K562 (cell line): ENCODE data around the gene DAGLA. TPM values are rescaled to one million over a fixed set of nuclear protein-coding genes. Genes with fewer than 3 reads are reported as not detected.

ENCODE experiments used
- ATAC-seq: fragments of 200-7000 bp; cut with Tn5 transposase; 3 replicates; pipeline ENCODE4 v1.9.1; 2020; ENCODE audit warnings: moderate library complexity
- BruUV-seq: library from RNA; stranded (reverse); fragments of 400-500 nt; replicated peaks from 2 replicates; lab custom pipeline; 2021; lab: Mats Ljungman, UMichigan
- CTCF ChIA-PET: fragments of 300-600 bp; formaldehyde crosslinking; extraction: SDS; loops from one replicate; lab custom pipeline; 2021; ENCODE audit warnings: low intra/inter-chr PET ratio; lab: Yijun Ruan, JAX
- POLR2A ChIA-PET: fragments of 300-600, 350-650 bp; sonication (Branson Sonifier 250); formaldehyde crosslinking; extraction: SDS; loops from one replicate; lab custom pipeline; 2021; ENCODE audit warnings: antibody characterized with exemption, inconsistent platforms; lab: Yijun Ruan, JAX
- DNase-seq, 4 experiments: peaks; one replicate each; pipeline versions ENCODE4 v3.0.0 to v3.0.0-alpha.2; 2011 to 2018; ENCODE audit warnings: low spot score in 3 of 4, mixed read lengths in 3 of 4; ENCODE audit errors: extremely low read depth in 1 of 4
- FAIRE-seq: peaks from 2 replicates; lab custom pipeline; 2011; peaks lifted over from hg19 to GRCh38; lab: Jason Lieb, UNC
- H2AFZ ChIP-seq: 2 replicates; pipeline ENCODE4 v1.6.0; 2011; ENCODE audit warnings: low read depth, low read length, control low read depth, inconsistent platforms
- H3K27ac ChIP-seq: fragments of 200-600 bp; 3 replicates; pipeline ENCODE4 v1.8.0; 2011; ENCODE audit warnings: low read depth, mild to moderate bottlenecking, control low read depth, inconsistent platforms, low read length, moderate library complexity, mixed read lengths; ENCODE audit errors: extremely low read depth
- H3K27me3 ChIP-seq, 2 experiments: fragments of 300-600 bp in 1 of 2; 2 replicates in 1 of 2; 3 replicates in 1 of 2; pipeline versions ENCODE4 v1.6.0 to v1.8.0; 2011; ENCODE audit warnings: inconsistent platforms in 2 of 2, low read length in 2 of 2, mild to moderate bottlenecking in 1 of 2, mixed read lengths in 1 of 2, moderate library complexity in 1 of 2; ENCODE audit not compliant: control insufficient read depth in 2 of 2, insufficient read depth in 2 of 2
- H3K36me3 ChIP-seq: fragments of 300-600 bp; 3 replicates; pipeline ENCODE4 v1.8.0; 2011; ENCODE audit warnings: mild to moderate bottlenecking, low read length, inconsistent platforms; ENCODE audit not compliant: control insufficient read depth, insufficient read depth
- H3K4me1 ChIP-seq, 2 experiments: fragments of 200-600 bp in 1 of 2; replicated peaks in 1 of 2; 2 replicates in 1 of 2; 3 replicates in 1 of 2; pipeline versions ENCODE4 v1.5.1 to v1.8.0; 2011; ENCODE audit warnings: inconsistent platforms in 2 of 2, low read length in 2 of 2, mild to moderate bottlenecking in 1 of 2, mixed read lengths in 1 of 2, moderate library complexity in 1 of 2; ENCODE audit not compliant: control insufficient read depth in 2 of 2, insufficient read depth in 2 of 2
- H3K4me2 ChIP-seq: 2 replicates; pipeline ENCODE4 v1.6.1; 2011; ENCODE audit warnings: low read length, control low read depth, inconsistent platforms, mixed read lengths; ENCODE audit not compliant: insufficient read depth
- H3K4me3 ChIP-seq: fragments of 200-600 bp; sonication (generic), shearing (Covaris generic); 2 replicates; pipeline ENCODE4 v1.5.1; 2016; ENCODE audit warnings: control low read depth, inconsistent platforms
- H3K79me2 ChIP-seq: fragments of 200-600 bp; 3 replicates; pipeline ENCODE4 v1.8.0; 2011; ENCODE audit warnings: low read length, inconsistent platforms; ENCODE audit not compliant: control insufficient read depth, insufficient read depth
- H3K9ac ChIP-seq, 2 experiments: 2 replicates each; pipeline versions ENCODE4 v1.6.0 to v1.6.1; 2011; ENCODE audit warnings: low read depth in 2 of 2, low read length in 2 of 2, control low read depth in 1 of 2, inconsistent platforms in 1 of 2, mild to moderate bottlenecking in 1 of 2, mixed read lengths in 1 of 2; ENCODE audit not compliant: insufficient read depth in 1 of 2
- H3K9me1 ChIP-seq: one replicate; pipeline ENCODE4 v1.6.0; 2011; ENCODE audit warnings: inconsistent platforms, mild to moderate bottlenecking, low read length, moderate library complexity; ENCODE audit not compliant: control insufficient read depth, insufficient read depth
- H3K9me3 ChIP-seq: replicated peaks from 2 replicates; pipeline ENCODE4 v1.5.1; 2011; ENCODE audit warnings: low read depth, low read length, inconsistent platforms; ENCODE audit not compliant: control insufficient read depth, insufficient read depth
- H4K20me1 ChIP-seq: replicated peaks from 2 replicates; pipeline ENCODE4 v1.6.1; 2011; ENCODE audit warnings: low read length, inconsistent platforms, mixed read lengths; ENCODE audit not compliant: control insufficient read depth, insufficient read depth
- BHLHE40 ChIP-seq: IDR thresholded peaks from 2 replicates; pipeline ENCODE4 v1.6.1; 2011; ENCODE audit warnings: low read length, improper control_type of control experiment
- FOXA3 ChIP-seq, 2 experiments: fragments of 450-650 bp in 1 of 2; sonication (generic) in 1 of 2; formaldehyde crosslinking; IDR thresholded peaks in 1 of 2; conservative IDR thresholded peaks in 1 of 2; 2 replicates each; pipeline versions ENCODE4 v1.4.0 to v1.8.0; 2020 to 2022; ENCODE audit warnings: mild to moderate bottlenecking in 2 of 2, missing genetic modification reagents in 1 of 2
- GTF2A2 ChIP-seq: IDR thresholded peaks from 2 replicates; pipeline ENCODE4 v1.6.1; 2016; ENCODE audit warnings: mild to moderate bottlenecking, missing genetic modification characterization, missing compliant biosample characterization
- HCFC1 ChIP-seq: IDR thresholded peaks from 2 replicates; pipeline ENCODE4 v1.6.1; 2012; ENCODE audit warnings: low read depth, low read length, improper control_type of control experiment
- LARP7 ChIP-seq: fragments of 450-650 bp; IDR thresholded peaks from 2 replicates; pipeline ENCODE4 v1.6.1; 2016
- POLR2G ChIP-seq: fragments of 200-400 bp; formaldehyde crosslinking; IDR thresholded peaks from 2 replicates; pipeline ENCODE4 v1.6.1; 2017; ENCODE audit warnings: low read depth, mild to moderate bottlenecking, antibody characterized with exemption, low read length, moderate library complexity
- TAF15 ChIP-seq: fragments of 200-400 bp; formaldehyde crosslinking; IDR thresholded peaks from 2 replicates; pipeline ENCODE4 v1.6.1; 2017; ENCODE audit warnings: mild to moderate bottlenecking, low read depth, low read length, moderate library complexity
- ZC3H4 ChIP-seq: sonication (generic); formaldehyde crosslinking; IDR thresholded peaks from 2 replicates; pipeline ENCODE4 v1.9.0; 2021; ENCODE audit warnings: missing genetic modification reagents, borderline replicate concordance
- ZNF668 ChIP-seq: fragments of 250-450 bp; sonication (Bioruptor Pico); IDR thresholded peaks from 2 replicates; pipeline ENCODE4 v1.8.0; 2022; ENCODE audit warnings: mild to moderate bottlenecking, inconsistent platforms
- WGBS: fragments of 100-300 bp; shearing (Covaris generic); methylation state at CpG from one replicate; pipeline ENCODE4 v1.1.6; 2016; ENCODE audit warnings: low coverage, mixed read lengths; ENCODE audit not compliant: insufficient coverage; ENCODE audit errors: missing lambda C conversion rate; 5-methylcytosine and 5-hydroxymethylcytosine counted together
- in situ Hi-C: fragments of 300-500 bp; cut with MboI; formaldehyde crosslinking; loops from 4 replicates; pipeline ENCODE4 v1.15.0; 2018; ENCODE audit warnings: inconsistent platforms, mixed read lengths
- intact Hi-C: fragments of 100-400 bp; cut with micrococcal nuclease; formaldehyde crosslinking; loops from 2 replicates; pipeline ENCODE4 v1.14.2; 2022
- polyA plus RNA-seq, 8 experiments: library from polyadenylated mRNA; depleted of rRNA in 4 of 8; stranded (reverse) in 5 of 8; unstranded in 3 of 8; fragments of >200 nt; fragmentation: Nextera tagmentation in 2 of 8; fragmentation: Illumina TruSeq in 1 of 8; extraction: Ambion mirVana in 2 of 8; extraction: Trizol in 1 of 8; gene quantifications; 2 replicates each; pipeline versions ENCODE4 v1.2.1 to v1.2.3, GENCODE V29; 2011 to 2014; ENCODE audit warnings: inconsistent platforms in 1 of 8, missing spikeins in 1 of 8
- total RNA-seq, 7 experiments: library from RNA; depleted of rRNA in 6 of 7; stranded (reverse); fragments of >200 nt in 6 of 7; fragmentation: Illumina TruSeq in 2 of 7; extraction: Trizol in 2 of 7; gene quantifications; 2 replicates each; pipeline versions ENCODE4 v1.2.1 to v1.2.3, GENCODE V29; 2011 to 2021; ENCODE audit warnings: low replicate concordance in 1 of 7
- TF ChIP-seq, protein P1 (sequence below): fragments of 450-650 bp; formaldehyde crosslinking; IDR thresholded peaks from 2 replicates; pipeline ENCODE4 v1.4.0; 2020; ENCODE audit warnings: mild to moderate bottlenecking, mixed read lengths
- TF ChIP-seq, protein P2 (sequence below), 3 experiments: IDR thresholded peaks in 2 of 3; conservative IDR thresholded peaks in 1 of 3; 2 replicates each; pipeline ENCODE4 v1.5.1; 2011 to 2012; ENCODE audit warnings: low read length in 3 of 3, mild to moderate bottlenecking in 3 of 3, control low read depth in 2 of 3, improper control_type of control experiment in 1 of 3, inconsistent platforms in 1 of 3, low read depth in 1 of 3, mixed read lengths in 1 of 3, moderate library complexity in 1 of 3; ENCODE audit not compliant: insufficient read depth in 2 of 3
- TF ChIP-seq, protein P3 (sequence below): sonication (generic); formaldehyde crosslinking; IDR thresholded peaks from 2 replicates; pipeline ENCODE4 v1.8.1; 2022; ENCODE audit warnings: missing genetic modification reagents

Gene DAGLA
- total and polyA plus RNA-seq, 9 of the 15 experiments (the other 6 are each of a cell fraction or from before 2014, with no cell fraction given): 0.03 to 0.16 (median 0.04) TPM; not detected in 4

DNA sequence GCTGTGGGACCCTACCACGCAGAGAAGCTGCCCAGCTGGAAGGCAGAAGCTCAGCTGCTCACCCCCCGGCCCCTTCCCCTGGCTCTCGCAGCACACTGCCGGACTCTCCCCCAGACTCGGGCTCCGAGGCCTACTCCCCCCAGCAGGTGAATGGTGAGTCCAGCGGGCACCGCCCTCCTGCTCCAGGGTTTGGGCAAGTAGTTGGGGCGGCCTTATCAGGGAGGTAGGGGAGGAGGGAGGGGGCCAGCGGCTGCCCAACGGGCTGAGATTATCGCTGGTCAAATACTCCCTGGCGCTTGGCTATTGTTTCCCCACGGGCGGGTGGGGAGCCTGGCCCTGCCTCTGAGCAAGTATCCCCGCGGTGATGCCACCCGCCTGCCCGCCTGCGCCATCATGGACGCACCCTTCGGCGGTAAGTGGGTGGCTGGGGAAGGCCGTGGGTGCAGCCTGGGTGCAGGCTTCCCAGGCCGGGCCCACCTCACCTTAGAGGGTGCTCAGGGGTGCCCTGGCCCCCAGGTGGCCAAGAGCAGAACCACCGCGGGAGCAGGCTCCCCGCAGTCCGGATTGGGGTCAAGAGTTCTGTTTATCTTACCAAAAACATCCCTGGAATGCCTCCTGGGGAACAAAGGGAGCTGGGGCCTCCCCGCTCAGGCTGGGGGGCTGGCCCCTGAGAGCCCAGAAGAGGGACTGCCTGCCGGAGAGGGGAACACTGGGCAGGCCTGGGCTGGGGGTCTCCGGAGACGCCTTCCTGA, 89.2 kb downstream of the DAGLA start:
- DNase-seq (peak in 3 of 4 experiments; percentile 47 to 52 (median 50)), ATAC-seq (peak; percentile 58), FAIRE-seq (no peak)
- H2AFZ ChIP-seq: no peak overlapping the region
- no peaks in the 10 kb centered on the region for H3K9me1 ChIP-seq
- H4K20me1 ChIP-seq: no peaks in the 10 kb centered on the region
- intact Hi-C loops: no loop called here
- WGBS: 70% methylated on average over 20 of the region's 33 CpGs
- H3K9me3 ChIP-seq: no peaks in the 10 kb centered on the region
- ChIA-PET CTCF (interaction anchor here (0.6 kb wide), 1 partner anchor 789 kb away, joined by 3 read pairs; no protein-coding TSS in a partner anchor), POLR2A (interaction anchor here (0.7 kb wide), 1 partner anchor 23 kb away, joined by 3 read pairs; no protein-coding TSS in a partner anchor)
- no TSS peak for BruUV-seq
- peaks cover 6 to 73% of the 10 kb centered on the region in 2 experiments; a peak in 4 of 5 replicates for H3K4me1 ChIP-seq
- H3K36me3 ChIP-seq: peaks cover 6% of the 10 kb centered on the region; the same call in 1 of the 3 replicates
- in situ Hi-C loops: no loop called here
- no peaks in the 10 kb centered on the region for H3K79me2 ChIP-seq
- H3K27me3 ChIP-seq: no peaks in the 10 kb centered on the region
- no peak overlapping the region for H3K9ac ChIP-seq
- H3K4me3 ChIP-seq: no peak overlapping the region
- no peak overlapping the region for H3K4me2 ChIP-seq
- H3K27ac ChIP-seq: no peak overlapping the region
- TF ChIP-seq, protein P1, sequence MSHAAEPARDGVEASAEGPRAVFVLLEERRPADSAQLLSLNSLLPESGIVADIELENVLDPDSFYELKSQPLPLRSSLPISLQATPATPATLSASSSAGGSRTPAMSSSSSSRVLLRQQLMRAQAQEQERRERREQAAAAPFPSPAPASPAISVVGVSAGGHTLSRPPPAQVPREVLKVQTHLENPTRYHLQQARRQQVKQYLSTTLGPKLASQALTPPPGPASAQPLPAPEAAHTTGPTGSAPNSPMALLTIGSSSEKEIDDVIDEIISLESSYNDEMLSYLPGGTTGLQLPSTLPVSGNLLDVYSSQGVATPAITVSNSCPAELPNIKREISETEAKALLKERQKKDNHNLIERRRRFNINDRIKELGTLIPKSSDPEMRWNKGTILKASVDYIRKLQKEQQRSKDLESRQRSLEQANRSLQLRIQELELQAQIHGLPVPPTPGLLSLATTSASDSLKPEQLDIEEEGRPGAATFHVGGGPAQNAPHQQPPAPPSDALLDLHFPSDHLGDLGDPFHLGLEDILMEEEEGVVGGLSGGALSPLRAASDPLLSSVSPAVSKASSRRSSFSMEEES: no peak
- TF ChIP-seq GTF2A2: no peak
- TF ChIP-seq ZC3H4 (CRISPR knock-in tag): no peak
- TF ChIP-seq HCFC1: no peak
- no peak for TF ChIP-seq BHLHE40
- TF ChIP-seq ZNF668: no peak
- peak; percentile 43; the same call in 1 of the 2 replicates for TF ChIP-seq POLR2G
- TF ChIP-seq TAF15: no peak
- TF ChIP-seq, protein P2, sequence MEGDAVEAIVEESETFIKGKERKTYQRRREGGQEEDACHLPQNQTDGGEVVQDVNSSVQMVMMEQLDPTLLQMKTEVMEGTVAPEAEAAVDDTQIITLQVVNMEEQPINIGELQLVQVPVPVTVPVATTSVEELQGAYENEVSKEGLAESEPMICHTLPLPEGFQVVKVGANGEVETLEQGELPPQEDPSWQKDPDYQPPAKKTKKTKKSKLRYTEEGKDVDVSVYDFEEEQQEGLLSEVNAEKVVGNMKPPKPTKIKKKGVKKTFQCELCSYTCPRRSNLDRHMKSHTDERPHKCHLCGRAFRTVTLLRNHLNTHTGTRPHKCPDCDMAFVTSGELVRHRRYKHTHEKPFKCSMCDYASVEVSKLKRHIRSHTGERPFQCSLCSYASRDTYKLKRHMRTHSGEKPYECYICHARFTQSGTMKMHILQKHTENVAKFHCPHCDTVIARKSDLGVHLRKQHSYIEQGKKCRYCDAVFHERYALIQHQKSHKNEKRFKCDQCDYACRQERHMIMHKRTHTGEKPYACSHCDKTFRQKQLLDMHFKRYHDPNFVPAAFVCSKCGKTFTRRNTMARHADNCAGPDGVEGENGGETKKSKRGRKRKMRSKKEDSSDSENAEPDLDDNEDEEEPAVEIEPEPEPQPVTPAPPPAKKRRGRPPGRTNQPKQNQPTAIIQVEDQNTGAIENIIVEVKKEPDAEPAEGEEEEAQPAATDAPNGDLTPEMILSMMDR (IDR thresholded peaks at IDR 0.05 in 2 of 3, conservative IDR thresholded peaks at IDR 0.05 in 1 of 3; ENCODE audit: insufficient read depth in 2 of 3, low read depth in 1 of 3, low read length in 3 of 3): peak; percentile 31 to 41 (median 34); a peak in 4 of 6 replicates
- TF ChIP-seq, protein P3, sequence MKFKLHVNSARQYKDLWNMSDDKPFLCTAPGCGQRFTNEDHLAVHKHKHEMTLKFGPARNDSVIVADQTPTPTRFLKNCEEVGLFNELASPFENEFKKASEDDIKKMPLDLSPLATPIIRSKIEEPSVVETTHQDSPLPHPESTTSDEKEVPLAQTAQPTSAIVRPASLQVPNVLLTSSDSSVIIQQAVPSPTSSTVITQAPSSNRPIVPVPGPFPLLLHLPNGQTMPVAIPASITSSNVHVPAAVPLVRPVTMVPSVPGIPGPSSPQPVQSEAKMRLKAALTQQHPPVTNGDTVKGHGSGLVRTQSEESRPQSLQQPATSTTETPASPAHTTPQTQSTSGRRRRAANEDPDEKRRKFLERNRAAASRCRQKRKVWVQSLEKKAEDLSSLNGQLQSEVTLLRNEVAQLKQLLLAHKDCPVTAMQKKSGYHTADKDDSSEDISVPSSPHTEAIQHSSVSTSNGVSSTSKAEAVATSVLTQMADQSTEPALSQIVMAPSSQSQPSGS: no peak
- TF ChIP-seq FOXA3 (CRISPR knock-in tag; conservative IDR thresholded peaks at IDR 0.05 in 1 of 2, IDR thresholded peaks at IDR 0.05 in 1 of 2): no peak
- TF ChIP-seq LARP7: no peak
